Fibroblast of skin of right quadriceps (primary cell): ENCODE measurements around the gene MMP23B.
"Not testable (repeated sequence)": the region's sequence is repeated elsewhere in the genome, so short reads cannot be mapped to it uniquely, and the experiment has no call there.

Source experiments
- DNase-seq: peaks from one replicate; pipeline ENCODE4 v3.0.0-alpha.2; 2013

The MMP23B gene

GRCh38 chr1:1621173-1622009, 10.6 kb upstream of the MMP23B start:
- no peak for DNase-seq

GRCh38 chr1:1622010-1622787, 9.8 kb upstream of the MMP23B start:
- peak; percentile 35 for DNase-seq

- DNase-seq, result no peak
Measured at GRCh38 chr1:1622788-1623094, 9.2 kb upstream of the MMP23B start.

GRCh38 chr1:1623181-1623630, 8.8 kb upstream of the MMP23B start:
- no peak for DNase-seq

- no peak for DNase-seq
Measured at GRCh38 chr1:1623631-1624442, 8.1 kb upstream of the MMP23B start.

- no peak for DNase-seq
Measured at GRCh38 chr1:1624443-1625403, 7.2 kb upstream of the MMP23B start.

GRCh38 chr1:1625404-1625775, 6.6 kb upstream of the MMP23B start:
- DNase-seq, result no peak

GRCh38 chr1:1625824-1626206, 6.2 kb upstream of the MMP23B start:
- no peak for DNase-seq

GRCh38 chr1:1626207-1627141, 5.5 kb upstream of the MMP23B start:
- no peak for DNase-seq

- no peak for DNase-seq
Measured at GRCh38 chr1:1627261-1627828, 4.6 kb upstream of the MMP23B start.

- DNase-seq, result no peak
Measured at GRCh38 chr1:1627829-1628753, 3.9 kb upstream of the MMP23B start.

- DNase-seq, result no peak
Measured at GRCh38 chr1:1628754-1629429, 3.1 kb upstream of the MMP23B start.

- DNase-seq, result no peak
Measured at GRCh38 chr1:1629430-1630190, 2.4 kb upstream of the MMP23B start.

GRCh38 chr1:1630191-1630964, 1.6 kb upstream of the MMP23B start:
- DNase-seq, result peak; percentile 74

- DNase-seq, result no peak
Measured at GRCh38 chr1:1630965-1631781, 800 bp upstream of the MMP23B start.

GRCh38 chr1:1633409-1633808, 1.4 kb downstream of the MMP23B start:
- not testable (repeated sequence) for DNase-seq
